Cerebellar cortex (tissue), 1 donor: ENCODE data around the gene ACTG1.
A peak's percentile ranks its signal among the peaks of the same experiment; 100 is the strongest.

Experiments
- DNase-seq: peaks from one replicate; pipeline ENCODE4 v3.0.0-alpha.2; 2015; ENCODE audit warnings: low spot score

Gene ACTG1

DNA sequence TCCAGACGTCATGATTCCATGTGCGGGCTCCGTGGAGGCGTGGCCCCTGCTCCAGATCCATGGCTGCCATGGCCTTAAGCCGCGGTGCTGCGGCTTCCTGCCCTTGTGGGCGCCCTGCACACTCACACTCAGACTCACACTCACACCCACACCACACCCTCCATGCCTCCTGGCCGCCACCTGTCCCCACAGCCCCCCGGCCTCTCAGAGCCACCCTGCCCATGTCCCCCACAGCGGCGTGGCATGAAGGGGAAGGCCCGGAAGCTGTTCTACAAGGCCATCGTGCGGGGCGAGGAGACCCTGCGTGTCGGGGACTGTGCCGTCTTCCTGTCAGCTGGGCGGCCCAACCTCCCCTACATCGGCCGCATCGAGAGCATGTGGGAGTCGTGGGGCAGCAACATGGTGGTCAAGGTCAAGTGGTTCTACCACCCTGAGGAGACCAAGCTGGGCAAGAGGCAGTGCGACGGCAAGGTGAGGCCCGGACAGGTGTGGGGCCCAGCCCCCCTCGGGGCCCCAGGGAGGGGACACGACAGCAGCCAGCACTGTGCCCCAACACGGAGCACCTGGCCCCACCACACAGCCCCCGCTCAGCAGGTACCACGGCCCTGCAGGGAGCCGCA is 50.0 kb downstream of the ACTG1 start:
- DNase-seq: no peak

DNA sequence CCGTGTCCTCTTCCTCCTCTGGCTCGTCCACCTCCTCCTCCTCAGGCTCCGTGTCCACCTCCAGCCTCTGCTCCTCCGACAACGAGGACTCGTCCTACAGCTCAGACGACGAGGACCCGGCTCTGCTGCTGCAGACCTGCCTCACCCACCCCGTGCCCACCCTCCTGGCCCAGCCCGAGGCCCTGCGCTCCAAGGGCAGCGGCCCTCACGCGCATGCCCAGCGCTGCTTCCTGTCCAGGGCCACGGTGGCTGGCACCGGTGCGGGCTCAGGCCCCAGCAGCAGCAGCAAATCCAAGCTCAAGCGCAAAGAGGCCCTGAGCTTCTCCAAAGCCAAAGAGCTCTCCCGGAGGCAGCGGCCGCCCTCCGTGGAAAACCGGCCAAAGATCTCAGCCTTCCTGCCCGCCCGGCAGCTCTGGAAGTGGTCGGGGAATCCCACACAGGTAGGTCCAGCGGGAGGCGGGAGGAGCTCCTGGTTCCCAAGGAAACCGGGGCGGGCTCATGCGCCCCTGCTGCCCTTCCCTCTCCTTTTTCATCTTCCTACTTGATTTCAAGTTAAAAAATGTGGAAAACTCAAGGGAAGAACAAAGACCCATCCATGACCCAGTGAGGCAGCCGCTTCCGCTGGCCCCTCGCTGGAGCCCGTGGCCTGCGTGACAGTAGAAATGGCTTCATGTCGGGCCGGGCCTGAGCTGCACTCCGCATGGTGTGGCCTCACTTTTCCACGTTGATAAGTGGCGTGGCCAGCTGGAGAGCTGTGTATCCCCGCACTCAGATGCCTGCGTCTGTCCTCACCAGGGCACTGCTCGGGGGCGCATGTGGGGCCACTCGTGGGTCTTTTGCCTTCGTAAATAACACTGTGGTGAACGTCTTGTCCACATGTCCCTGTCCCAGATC is 50.7 kb downstream of the ACTG1 start:
- peak; percentile 24 for DNase-seq

DNA sequence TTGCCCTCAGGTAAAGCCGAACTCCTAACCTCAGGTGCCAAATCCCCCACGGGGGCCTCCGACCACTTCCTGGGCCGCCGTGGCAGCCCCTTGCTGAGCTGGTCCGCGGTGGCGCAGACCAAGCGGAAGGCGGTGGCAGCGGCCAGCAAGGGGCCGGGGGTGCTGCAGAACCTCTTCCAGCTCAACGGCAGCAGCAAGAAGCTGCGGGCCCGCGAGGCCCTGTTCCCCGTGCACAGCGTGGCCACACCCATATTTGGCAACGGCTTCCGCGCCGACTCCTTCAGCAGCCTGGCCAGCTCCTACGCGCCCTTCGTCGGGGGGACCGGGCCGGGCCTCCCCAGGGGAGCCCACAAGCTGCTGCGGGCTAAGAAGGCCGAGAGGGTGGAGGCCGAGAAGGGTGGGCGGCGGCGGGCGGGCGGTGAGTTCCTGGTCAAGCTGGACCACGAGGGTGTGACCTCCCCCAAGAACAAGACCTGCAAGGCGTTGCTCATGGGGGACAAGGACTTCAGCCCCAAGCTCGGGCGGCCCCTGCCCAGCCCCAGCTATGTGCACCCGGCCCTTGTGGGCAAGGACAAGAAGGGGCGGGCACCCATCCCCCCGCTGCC is 51.6 kb downstream of the ACTG1 start:
- no peak for DNase-seq
